ENCODE measurements around the gene SPRYD3. TPM values are rescaled to one million over a fixed set of nuclear protein-coding genes. Genes with fewer than 3 reads are reported as not detected.

The SPRYD3 gene
- total RNA-seq, 1 donor from 2014 or later: 41.2 TPM

DNA sequence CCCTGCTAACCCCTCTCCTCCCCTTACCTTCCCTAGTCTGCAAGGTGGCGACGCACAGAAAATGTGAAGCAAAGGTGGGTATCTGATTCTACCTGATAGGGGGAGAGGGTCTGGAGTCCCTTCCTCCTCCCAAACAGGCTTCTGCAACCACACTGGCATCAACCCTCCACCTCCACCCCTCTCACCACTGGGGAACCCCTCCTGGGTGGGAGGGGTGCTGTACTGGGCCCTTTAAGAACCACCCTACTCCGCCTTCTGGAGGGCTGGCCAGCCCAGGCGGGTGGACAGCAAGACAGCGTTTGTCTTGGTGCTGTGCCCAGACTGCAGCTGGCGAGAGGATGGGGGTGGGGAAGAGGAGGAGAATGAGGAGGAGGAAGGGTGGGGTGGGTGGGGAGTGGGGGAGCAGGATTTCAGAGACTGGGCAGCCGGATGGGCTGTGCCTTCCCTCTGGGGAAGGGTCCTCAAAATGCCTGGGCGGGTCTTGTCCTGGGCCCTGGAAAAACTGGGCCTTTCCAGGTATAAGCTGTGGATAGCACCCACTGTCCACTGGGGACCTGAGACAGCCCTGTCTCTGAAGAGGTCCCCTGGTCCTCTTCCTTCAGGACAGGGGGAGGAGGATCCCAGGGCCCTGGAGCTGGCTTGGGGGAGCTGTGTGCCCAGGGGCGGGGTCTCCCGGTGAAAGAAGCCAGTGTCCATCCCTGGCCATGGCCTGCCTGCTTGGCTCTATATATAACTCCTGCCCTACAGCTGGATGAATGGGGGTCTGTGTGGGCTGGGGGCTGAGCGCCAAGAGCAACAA is 26.6 kb downstream of the SPRYD3 start:
- no peaks in the 10 kb centered on the region for H3K36me3 Mint-ChIP-seq (ENCODE audit: low read depth)
- intact Hi-C loops (cut with micrococcal nuclease): loop anchor here (5.0 kb wide), 1 partner anchor 165 kb away; no protein-coding TSS in a partner anchor
- H3K4me1 Mint-ChIP-seq (ENCODE audit: low read depth): peaks cover 25% of the 10 kb centered on the region
- H3K27ac Mint-ChIP-seq: no peak overlapping the region
- H3K9me3 Mint-ChIP-seq: no peaks in the 10 kb centered on the region
- no peaks in the 10 kb centered on the region for H3K27me3 Mint-ChIP-seq (ENCODE audit: insufficient read depth)
- H3K4me3 Mint-ChIP-seq: no peak overlapping the region
- DNase-seq (ENCODE audit: low spot score): no peak

DNA sequence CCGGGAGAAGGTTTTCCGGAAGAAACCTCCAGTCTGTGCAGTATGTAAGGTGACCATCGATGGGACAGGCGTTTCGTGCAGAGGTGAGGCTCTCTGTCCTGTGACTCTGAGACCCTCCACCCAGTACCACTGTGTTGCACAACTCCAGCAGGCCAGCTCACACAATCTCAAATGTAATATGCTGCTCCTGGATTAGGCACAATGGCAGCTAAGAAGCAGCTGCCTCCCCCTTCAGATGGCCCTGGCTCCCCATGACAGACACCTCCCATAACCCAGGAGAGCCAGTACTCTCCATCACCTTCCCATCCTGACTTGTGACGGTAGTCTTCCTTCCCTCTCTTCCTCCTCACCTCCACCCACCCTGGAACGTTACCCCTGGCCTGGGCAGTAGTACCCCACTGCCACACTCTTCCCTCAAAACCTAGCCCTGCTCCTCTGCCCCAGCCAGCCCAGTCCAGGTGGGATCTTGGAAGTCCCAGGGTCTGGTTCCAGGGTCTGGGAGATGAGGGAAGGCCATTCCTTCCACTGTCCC is 27.2 kb downstream of the SPRYD3 start:
- Mint-ChIP-seq H3K27ac (no peak overlapping the region), H3K36me3 (ENCODE audit: low read depth) (no peaks in the 10 kb centered on the region), H3K4me3 (no peak overlapping the region), H3K4me1 (ENCODE audit: low read depth) (peaks cover 25% of the 10 kb centered on the region), H3K9me3 (no peaks in the 10 kb centered on the region), H3K27me3 (ENCODE audit: insufficient read depth) (no peaks in the 10 kb centered on the region)
- no peak for DNase-seq (ENCODE audit: low spot score)
- intact Hi-C loops (cut with micrococcal nuclease): loop anchor here (5.0 kb wide), 1 partner anchor 165 kb away; no protein-coding TSS in a partner anchor

DNA sequence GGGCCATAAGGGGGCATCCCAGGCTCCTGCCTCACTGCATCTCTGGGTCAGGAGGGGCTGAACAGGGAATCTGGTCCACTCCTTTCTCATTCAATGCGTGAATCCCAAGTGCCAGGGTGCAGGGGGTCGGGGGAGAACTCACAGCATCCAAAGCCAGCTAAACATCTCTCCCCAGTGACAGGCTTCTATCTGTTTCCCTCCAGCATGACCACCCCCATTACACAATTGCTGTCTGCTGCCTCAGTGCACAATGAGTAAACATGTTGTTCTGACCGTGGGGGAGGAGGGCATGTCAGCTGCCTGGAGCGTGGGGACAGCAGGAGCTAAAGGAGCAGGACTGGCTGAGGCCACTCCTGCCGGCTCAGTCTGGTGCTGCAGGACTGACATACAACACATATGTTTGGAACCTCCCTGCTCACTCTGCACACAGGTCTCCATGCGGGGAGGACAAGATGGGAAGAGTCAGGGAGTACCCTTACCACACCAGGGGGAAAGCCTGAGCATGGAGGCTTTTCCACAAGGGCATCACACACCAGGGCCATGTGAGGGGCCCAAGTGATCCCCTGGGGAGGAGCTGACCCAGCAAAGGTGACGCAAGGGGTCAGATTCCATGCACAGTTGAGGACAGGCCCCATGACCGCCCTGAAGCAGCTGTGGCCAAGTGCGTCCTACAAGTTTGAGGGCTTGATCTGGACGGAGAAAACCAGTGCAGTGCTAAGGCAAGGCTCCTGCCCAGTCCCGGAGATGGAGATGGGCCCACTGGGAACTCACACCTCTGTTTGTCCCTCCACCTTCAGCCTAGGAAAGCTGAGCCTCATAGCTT is 27.9 kb downstream of the SPRYD3 start:
- intact Hi-C loops (cut with micrococcal nuclease): loop anchor here (5.0 kb wide), 1 partner anchor 166 kb away; no protein-coding TSS in a partner anchor
- H3K27ac Mint-ChIP-seq: no peak overlapping the region
- no peaks in the 10 kb centered on the region for H3K9me3 Mint-ChIP-seq

DNA sequence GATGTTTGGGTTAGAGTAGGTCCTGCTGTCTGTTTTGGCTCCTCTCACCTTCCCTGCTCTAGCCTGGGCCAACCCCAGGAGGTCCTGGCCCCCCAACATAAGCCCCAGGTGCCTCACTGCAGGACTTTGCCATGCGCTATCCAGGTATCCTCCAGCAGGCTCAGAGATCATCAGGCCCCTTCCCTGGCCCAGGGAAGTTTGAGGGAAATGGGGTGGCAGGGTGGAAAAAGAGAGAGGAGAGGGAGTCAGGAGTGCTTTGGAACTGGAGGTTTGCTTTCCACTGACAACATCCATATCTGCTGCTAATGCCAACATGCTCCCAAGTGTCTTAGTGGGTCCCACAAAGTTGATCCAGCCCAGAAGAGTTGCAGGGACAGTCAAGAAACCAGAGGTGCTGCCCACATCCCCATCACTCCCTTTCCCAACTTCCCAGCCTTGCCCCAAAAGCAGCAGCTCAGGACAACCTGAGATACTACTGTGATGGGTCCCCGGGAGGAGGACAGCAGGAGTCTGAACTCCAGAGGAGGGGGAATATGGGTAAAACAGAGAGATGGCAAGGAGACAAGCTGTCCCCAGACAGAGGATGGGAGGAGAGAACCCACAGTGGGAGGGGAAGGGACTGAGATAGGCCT is 28.6 kb downstream of the SPRYD3 start:
- peak overlapping the region; percentile 5 for H3K27ac Mint-ChIP-seq
- H3K36me3 Mint-ChIP-seq (ENCODE audit: low read depth): no peaks in the 10 kb centered on the region
- peaks cover 40% of the 10 kb centered on the region for H3K4me1 Mint-ChIP-seq (ENCODE audit: low read depth)
- H3K4me3 Mint-ChIP-seq: no peak overlapping the region
- peaks cover 4% of the 10 kb centered on the region for H3K27me3 Mint-ChIP-seq (ENCODE audit: insufficient read depth)
- no peaks in the 10 kb centered on the region for H3K9me3 Mint-ChIP-seq
- DNase-seq (ENCODE audit: low spot score): no peak
- intact Hi-C loops (cut with micrococcal nuclease): loop anchor here (5.0 kb wide), 1 partner anchor 167 kb away; no protein-coding TSS in a partner anchor

More for the DNA sequence above, 27.9 kb downstream of the SPRYD3 start:
- Mint-ChIP-seq H3K27me3 (ENCODE audit: insufficient read depth) (peaks cover 2% of the 10 kb centered on the region), H3K36me3 (ENCODE audit: low read depth) (no peaks in the 10 kb centered on the region), H3K4me3 (peak overlapping the region; percentile 37), H3K4me1 (ENCODE audit: low read depth) (peaks cover 32% of the 10 kb centered on the region)
- no peak for DNase-seq (ENCODE audit: low spot score)

DNA sequence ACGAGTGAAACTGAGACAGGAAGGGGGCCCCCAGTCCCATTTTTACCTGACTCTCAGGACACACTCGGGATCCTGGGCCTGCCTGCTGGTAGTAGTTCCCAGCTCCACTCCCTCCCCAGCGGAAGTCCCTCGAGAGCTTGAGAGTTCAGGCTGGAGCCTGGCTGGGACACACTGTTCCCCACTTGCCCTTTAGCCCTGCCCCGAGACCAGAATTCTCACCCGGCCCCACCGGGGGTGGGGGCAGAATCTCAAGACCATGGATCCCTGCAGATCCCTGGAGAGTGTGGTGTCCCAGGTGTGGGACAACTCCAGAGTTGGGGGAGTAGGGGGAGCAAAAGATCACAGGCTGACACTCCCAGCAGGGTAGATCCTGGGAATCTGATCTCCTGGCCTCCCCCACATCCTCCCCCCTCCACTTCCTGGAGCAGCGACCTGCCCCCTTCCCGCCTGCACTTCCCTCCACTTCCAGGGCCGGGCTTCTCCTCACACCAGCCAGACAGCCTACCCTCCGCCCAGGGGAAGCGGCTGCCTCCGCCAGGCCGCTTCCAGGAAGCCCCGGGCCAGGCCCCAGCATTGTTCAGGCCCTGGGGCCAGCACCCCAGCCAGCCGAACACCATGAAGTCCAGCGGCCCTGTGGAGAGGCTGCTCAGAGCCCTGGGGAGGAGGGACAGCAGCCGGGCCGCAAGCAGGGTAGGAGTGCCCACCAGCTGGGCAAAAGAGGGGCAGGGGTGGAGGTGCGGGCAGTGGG is 29.4 kb downstream of the SPRYD3 start, which contains the start of gene TNS2:
Gene TNS2 (plus strand): TSS at position 495 of the 748 bp plus-strand sequence. CDS start 121 bp downstream, at position 616.
- Mint-ChIP-seq H3K4me1 (ENCODE audit: low read depth) (peaks cover 44% of the 10 kb centered on the region), H3K27ac (peak within 1 kb of the TSS; percentile 5), H3K4me3 (no peak within 1 kb of the TSS), H3K9me3 (no peaks in the 10 kb centered on the region), H3K27me3 (ENCODE audit: insufficient read depth) (peaks cover 9% of the 10 kb centered on the region), H3K36me3 (ENCODE audit: low read depth) (peaks cover 2% of the 10 kb centered on the region)
- no peak for DNase-seq (ENCODE audit: low spot score)
- intact Hi-C loops (cut with micrococcal nuclease): loop anchor here (5.0 to 10.0 kb wide), 2 partner anchors 168 to 405 kb away; partner anchors contain the start of gene PCBP2

DNA sequence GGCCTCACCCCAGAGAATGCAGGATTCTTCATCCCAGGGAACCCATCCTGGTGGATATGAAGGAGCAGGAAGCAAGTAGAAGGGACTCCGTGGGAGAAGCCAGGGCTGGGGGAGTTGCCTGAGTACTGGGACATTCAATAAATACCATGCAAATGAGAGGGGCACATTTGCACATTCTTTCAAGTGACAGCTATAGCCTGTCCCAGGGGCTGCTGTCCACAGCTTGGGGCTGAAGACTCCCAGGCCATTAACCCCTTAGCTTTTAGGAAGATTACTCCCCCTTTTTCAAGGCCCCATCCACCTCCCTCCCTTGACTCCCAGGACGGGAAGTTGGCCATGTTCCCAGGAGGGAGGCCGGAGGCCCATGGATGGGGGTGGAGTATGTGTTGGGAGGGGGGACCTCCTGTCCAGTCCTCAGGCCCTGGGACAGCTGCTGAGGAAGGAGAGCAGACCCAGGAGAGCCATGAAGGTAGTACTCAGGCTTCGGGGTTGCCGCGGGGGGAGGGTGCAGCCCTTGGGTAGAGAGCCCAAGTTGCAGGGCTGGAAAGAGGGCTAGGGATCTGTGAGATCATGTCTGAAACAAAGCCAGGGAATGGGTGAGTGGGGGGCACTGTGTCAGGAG is 30.3 kb downstream of the SPRYD3 start:
- Mint-ChIP-seq H3K27ac (peak overlapping the region; percentile 48), H3K27me3 (ENCODE audit: insufficient read depth) (peaks cover 9% of the 10 kb centered on the region), H3K9me3 (no peaks in the 10 kb centered on the region), H3K4me3 (no peak overlapping the region), H3K36me3 (ENCODE audit: low read depth) (peaks cover 3% of the 10 kb centered on the region), H3K4me1 (ENCODE audit: low read depth) (peaks cover 39% of the 10 kb centered on the region)
- intact Hi-C loops (cut with micrococcal nuclease): loop anchor here (10.0 kb wide), 1 partner anchor 406 kb away; the partner anchor contains the start of gene PCBP2
- DNase-seq (ENCODE audit: low spot score): no peak

DNA sequence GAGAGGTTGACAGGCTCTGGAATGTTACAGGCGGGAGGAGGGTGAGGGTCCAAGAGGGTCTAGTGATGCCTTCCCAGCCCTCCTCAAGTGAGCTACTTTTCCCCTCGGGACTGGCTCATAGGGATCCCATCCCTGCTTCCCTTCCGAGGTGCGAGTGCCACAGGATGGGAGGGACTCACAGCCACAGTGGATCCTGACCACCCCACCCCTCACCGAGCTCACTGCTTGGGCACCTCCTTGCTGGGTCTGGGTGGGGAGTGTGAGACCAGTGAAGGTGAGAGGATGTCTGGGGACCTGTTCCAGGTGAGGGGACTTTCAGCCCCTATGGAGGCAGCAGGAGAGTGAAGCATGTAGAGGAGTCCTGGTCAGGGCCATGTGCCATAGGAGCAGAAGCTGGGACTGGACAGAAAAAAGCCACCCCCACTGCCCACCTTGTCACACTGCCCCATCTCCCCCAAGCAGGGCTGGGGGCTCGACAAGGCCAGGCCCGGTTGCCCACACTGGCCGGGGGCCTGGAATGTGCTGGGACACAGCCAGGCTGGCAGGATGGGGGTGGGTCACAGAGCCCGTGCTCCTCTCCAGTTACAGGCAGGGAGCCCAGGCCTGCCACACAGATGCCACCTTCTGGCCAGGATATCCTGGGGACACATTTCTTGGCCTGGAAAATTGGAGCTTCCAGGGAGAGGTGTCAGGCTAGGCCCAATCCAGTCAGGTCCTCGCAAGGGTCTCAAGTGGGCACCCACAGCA is 31.0 kb downstream of the SPRYD3 start:
- H3K27ac Mint-ChIP-seq: peak overlapping the region; percentile 48
- H3K36me3 Mint-ChIP-seq (ENCODE audit: low read depth): peaks cover 3% of the 10 kb centered on the region
- H3K4me3 Mint-ChIP-seq: peak overlapping the region; percentile 47
- DNase-seq (ENCODE audit: low spot score): no peak
- H3K9me3 Mint-ChIP-seq: no peaks in the 10 kb centered on the region
- peaks cover 9% of the 10 kb centered on the region for H3K27me3 Mint-ChIP-seq (ENCODE audit: insufficient read depth)
- peaks cover 34% of the 10 kb centered on the region for H3K4me1 Mint-ChIP-seq (ENCODE audit: low read depth)
- intact Hi-C loops (cut with micrococcal nuclease): loop anchor here (10.0 kb wide), 1 partner anchor 407 kb away; the partner anchor contains the start of gene PCBP2

DNA sequence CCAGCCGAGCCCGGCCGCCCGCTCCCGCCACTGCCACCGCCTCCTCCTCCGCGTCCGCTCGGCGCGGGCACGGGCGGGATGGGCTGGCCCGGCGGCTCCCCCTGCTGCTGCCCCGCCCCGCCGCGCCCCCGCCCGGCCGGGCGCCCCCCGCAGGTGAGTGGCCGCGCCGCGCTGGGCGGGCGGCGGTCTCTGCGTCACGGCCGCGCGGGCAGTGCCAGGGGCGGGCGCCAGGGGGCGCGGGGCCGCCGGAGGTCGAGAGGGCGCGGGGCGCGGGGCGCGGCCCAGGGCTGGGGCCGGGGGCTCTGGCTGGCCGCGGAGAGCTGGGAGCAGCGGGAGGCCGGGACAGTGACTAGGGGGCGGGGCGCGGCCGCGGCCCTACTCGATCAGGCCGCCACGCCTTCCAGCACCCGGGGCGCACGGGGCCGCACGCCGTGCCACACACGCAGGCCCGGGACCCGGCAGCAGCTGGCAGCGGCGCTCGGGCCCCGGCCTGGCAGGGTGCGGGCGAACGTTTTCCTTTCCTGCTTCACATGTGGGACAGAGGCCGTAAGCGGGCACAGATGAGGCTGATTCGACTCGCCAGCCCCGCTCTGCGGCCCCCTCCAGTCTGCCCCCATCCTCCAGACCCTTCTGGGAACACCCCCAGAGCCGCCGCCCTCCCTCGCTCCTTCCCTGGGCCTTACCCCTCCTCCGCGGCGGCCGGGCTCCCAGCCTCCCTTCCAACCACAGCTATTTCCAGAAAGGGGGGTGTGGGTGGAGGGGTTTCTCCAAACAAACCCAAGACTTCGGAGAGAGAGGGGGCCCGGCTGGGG is 31.8 kb downstream of the SPRYD3 start:
- H3K4me3 Mint-ChIP-seq: peak overlapping the region; percentile 47
- H3K27ac Mint-ChIP-seq: peak overlapping the region; percentile 29
- peak; percentile 68 for DNase-seq (ENCODE audit: low spot score)
- peaks cover 11% of the 10 kb centered on the region for H3K36me3 Mint-ChIP-seq (ENCODE audit: low read depth)
- no peaks in the 10 kb centered on the region for H3K9me3 Mint-ChIP-seq
- H3K27me3 Mint-ChIP-seq (ENCODE audit: insufficient read depth): peaks cover 9% of the 10 kb centered on the region
- intact Hi-C loops (cut with micrococcal nuclease): loop anchor here (10.0 kb wide), 1 partner anchor 407 kb away; the partner anchor contains the start of gene PCBP2
- peaks cover 34% of the 10 kb centered on the region for H3K4me1 Mint-ChIP-seq (ENCODE audit: low read depth)

DNA sequence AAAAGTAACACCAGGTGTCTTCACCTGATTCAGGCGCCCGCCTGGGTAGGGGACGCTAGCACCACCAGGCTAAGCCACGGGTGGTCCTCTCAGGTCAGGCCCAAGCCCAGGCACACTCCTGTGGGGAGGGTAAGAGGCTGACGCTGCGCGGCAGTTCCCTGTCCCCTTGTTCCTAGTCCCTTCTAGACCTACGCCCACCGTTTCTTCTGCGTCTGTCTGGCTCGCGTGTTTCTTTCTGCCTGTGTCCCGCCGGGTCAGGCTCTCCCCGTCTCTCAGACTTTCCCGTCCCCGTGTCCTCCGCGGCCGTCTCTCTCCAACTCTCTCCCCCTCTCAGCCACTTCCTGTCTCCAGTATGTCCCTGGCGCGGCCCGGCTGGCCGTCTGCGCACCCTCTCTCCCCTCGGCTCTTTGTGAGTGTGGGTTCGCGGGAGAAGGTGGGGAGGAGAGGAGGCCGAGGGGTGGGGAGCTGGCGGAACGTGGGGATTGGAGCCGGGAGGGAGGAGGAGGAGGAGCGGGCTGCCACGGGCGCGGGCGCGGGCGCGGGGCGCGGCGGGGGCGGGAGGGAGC is 32.5 kb downstream of the SPRYD3 start:
- H3K27me3 Mint-ChIP-seq (ENCODE audit: insufficient read depth): peaks cover 9% of the 10 kb centered on the region
- H3K4me3 Mint-ChIP-seq: peak overlapping the region; percentile 93
- peaks cover 34% of the 10 kb centered on the region for H3K4me1 Mint-ChIP-seq (ENCODE audit: low read depth)
- DNase-seq (ENCODE audit: low spot score): peak; percentile 42
- H3K27ac Mint-ChIP-seq: peak overlapping the region; percentile 86
- no peaks in the 10 kb centered on the region for H3K9me3 Mint-ChIP-seq
- intact Hi-C loops (cut with micrococcal nuclease): loop anchor here (1.0 to 10.0 kb wide), 2 partner anchors 8 to 408 kb away; partner anchors contain the start of gene PCBP2
- H3K36me3 Mint-ChIP-seq (ENCODE audit: low read depth): peaks cover 17% of the 10 kb centered on the region

DNA sequence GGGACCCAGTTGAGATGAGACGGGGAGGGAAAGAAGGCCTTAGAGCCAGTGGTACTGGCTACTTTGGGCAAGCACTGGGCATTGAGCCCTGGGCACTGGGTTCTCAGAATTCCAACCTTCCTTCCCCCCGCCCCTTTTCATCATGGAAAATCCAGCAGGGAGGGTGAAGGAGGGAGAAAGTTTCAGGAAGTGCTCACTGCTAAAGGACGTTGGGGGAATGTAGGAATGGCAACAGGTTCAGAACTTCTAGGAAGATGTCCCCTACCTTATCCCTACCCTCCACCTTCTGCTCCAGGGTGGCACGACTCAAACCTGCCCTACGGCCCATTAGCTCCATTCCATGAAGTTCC is 33.5 kb downstream of the SPRYD3 start:
- intact Hi-C loops (cut with micrococcal nuclease): loop anchor here (1.0 to 10.0 kb wide), 2 partner anchors 9 to 409 kb away; partner anchors contain the start of gene PCBP2
- Mint-ChIP-seq H3K27ac (peak overlapping the region; percentile 86), H3K36me3 (ENCODE audit: low read depth) (peaks cover 20% of the 10 kb centered on the region), H3K9me3 (no peaks in the 10 kb centered on the region), H3K4me3 (peak overlapping the region; percentile 93), H3K27me3 (ENCODE audit: insufficient read depth) (peaks cover 9% of the 10 kb centered on the region), H3K4me1 (ENCODE audit: low read depth) (peaks cover 29% of the 10 kb centered on the region)
- DNase-seq (ENCODE audit: low spot score): no peak

Data from activated T-helper 1 cell treated with anti-CD3 and anti-CD28 coated beads, Interleukin-12 subunit alpha, Interleukin-12 subunit beta, Interleukin-2, Interleukin-4 antibody, amounts not matched to agents 30 ng/mL and 10 ng/mL and 1 ng/mL, durations not matched to agents 14 hours and 24 hours and 36 hours (primary cell).